MM.1S (cell line): ENCODE data around the gene TIMP2.

Source experiments
- DNase-seq: peaks from one replicate; pipeline ENCODE4 v3.0.0-alpha.2; 2015
- H2AFZ ChIP-seq: fragments of 300-600 bp; sonication (generic); 2 replicates; pipeline ENCODE4 v1.6.0; 2016; ENCODE audit warnings: antibody characterized with exemption, low read length
- H3F3A ChIP-seq: fragments of 300-600 bp; sonication (generic); 2 replicates; pipeline ENCODE4 v1.6.1; 2016; ENCODE audit warnings: mild to moderate bottlenecking, antibody characterized with exemption, low read length, moderate library complexity, mixed read lengths; ENCODE audit not compliant: insufficient read depth
- H3K27ac ChIP-seq: fragments of 300-600 bp; sonication (generic); 2 replicates; pipeline ENCODE4 v1.5.1; 2016; ENCODE audit warnings: mild to moderate bottlenecking, low read length
- H3K27me3 ChIP-seq: fragments of 300-600 bp; sonication (generic); replicated peaks from 2 replicates; pipeline ENCODE4 v1.6.0; 2016; ENCODE audit warnings: low read length; ENCODE audit not compliant: insufficient read depth
- H3K36me3 ChIP-seq: fragments of 300-600 bp; sonication (generic); replicated peaks from 2 replicates; pipeline ENCODE4 v1.6.1; 2016; ENCODE audit warnings: mild to moderate bottlenecking, low read length, mixed read lengths; ENCODE audit not compliant: insufficient read depth
- H3K4me1 ChIP-seq: fragments of 300-600 bp; sonication (generic); 2 replicates; pipeline ENCODE4 v1.6.1; 2016; ENCODE audit warnings: low read length, mixed read lengths
- H3K4me2 ChIP-seq: fragments of 300-600 bp; sonication (generic); 2 replicates; pipeline ENCODE4 v1.6.0; 2016; ENCODE audit warnings: low read depth, low read length
- H3K4me3 ChIP-seq: fragments of 300-600 bp; sonication (generic); 2 replicates; pipeline ENCODE4 v1.5.1; 2016; ENCODE audit warnings: low read length, mixed read lengths
- H3K79me2 ChIP-seq: fragments of 300-600 bp; sonication (generic); 2 replicates; pipeline ENCODE4 v1.6.1; 2016; ENCODE audit warnings: mixed run types, low read length, mixed read lengths
- H3K9ac ChIP-seq: fragments of 300-600 bp; sonication (generic); 2 replicates; pipeline ENCODE4 v1.6.1; 2016; ENCODE audit warnings: low read length, mixed read lengths
- H3K9me2 ChIP-seq: fragments of 300-600 bp; sonication (generic); replicated peaks from 2 replicates; pipeline ENCODE4 v1.6.1; 2016; ENCODE audit warnings: mild to moderate bottlenecking, low read length, mixed read lengths; ENCODE audit not compliant: insufficient read depth
- H3K9me3 ChIP-seq: fragments of 300-600 bp; sonication (generic); replicated peaks from 2 replicates; pipeline ENCODE4 v1.6.1; 2016; ENCODE audit warnings: mild to moderate bottlenecking, low read length, mixed read lengths; ENCODE audit not compliant: insufficient read depth
- H4K20me1 ChIP-seq: fragments of 300-600 bp; sonication (generic); 2 replicates; pipeline ENCODE4 v1.6.1; 2016; ENCODE audit warnings: mild to moderate bottlenecking, low read length, moderate library complexity, mixed read lengths; ENCODE audit not compliant: insufficient read depth
- EZH2 ChIP-seq: fragments of 300-600 bp; sonication (generic); optimal IDR thresholded peaks from 2 replicates; pipeline ENCODE3; 2017; ENCODE audit warnings: low read depth, mild to moderate bottlenecking, antibody characterized with exemption, low read length, mixed read lengths
- EZH2phosphoT487 ChIP-seq: fragments of 300-600 bp; sonication (generic); IDR thresholded peaks from 2 replicates; pipeline ENCODE4 v1.6.1; 2018; ENCODE audit warnings: antibody characterized with exemption, low read length
- TF ChIP-seq, protein P1 (sequence below): fragments of 300-600 bp; sonication (generic); IDR thresholded peaks from 2 replicates; pipeline ENCODE4 v1.5.1; 2016; ENCODE audit warnings: antibody characterized with exemption, low read length, mixed read lengths

The TIMP2 gene

DNA sequence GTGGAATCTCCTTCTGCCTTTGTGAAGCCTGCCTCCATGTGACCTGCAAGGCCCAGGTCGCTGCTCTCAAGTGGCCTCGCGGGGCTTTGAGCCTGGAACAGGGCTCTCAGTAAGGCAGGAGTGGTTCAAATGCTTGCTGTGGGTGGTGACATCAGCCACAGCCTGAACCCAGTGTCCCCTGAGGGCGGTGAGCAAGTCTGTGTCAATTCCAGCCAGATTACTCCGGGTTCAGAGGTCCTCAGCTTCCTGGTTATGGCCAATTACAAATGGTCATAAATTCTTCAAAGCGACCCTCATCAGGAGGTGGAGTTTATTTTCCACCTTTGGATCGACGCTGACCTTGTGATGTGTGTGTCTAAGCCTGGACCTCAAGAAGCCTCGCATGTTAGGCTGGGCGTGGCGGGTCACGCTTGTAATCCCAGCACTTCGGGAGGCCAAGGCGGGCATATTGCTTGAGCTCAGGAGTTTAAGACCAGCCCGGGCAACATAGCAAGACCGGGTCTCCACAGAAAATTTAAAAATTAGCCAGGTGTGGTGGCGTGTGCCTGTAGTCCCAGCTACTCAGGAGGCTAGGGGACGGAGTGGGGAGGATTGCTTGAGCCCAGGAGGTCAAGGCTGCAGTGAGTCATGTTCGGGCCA, 37.3 kb upstream of the TIMP2 start:
- TF ChIP-seq EZH2phosphoT487 = no peak
- no peak for TF ChIP-seq EZH2
- TF ChIP-seq, protein P1, sequence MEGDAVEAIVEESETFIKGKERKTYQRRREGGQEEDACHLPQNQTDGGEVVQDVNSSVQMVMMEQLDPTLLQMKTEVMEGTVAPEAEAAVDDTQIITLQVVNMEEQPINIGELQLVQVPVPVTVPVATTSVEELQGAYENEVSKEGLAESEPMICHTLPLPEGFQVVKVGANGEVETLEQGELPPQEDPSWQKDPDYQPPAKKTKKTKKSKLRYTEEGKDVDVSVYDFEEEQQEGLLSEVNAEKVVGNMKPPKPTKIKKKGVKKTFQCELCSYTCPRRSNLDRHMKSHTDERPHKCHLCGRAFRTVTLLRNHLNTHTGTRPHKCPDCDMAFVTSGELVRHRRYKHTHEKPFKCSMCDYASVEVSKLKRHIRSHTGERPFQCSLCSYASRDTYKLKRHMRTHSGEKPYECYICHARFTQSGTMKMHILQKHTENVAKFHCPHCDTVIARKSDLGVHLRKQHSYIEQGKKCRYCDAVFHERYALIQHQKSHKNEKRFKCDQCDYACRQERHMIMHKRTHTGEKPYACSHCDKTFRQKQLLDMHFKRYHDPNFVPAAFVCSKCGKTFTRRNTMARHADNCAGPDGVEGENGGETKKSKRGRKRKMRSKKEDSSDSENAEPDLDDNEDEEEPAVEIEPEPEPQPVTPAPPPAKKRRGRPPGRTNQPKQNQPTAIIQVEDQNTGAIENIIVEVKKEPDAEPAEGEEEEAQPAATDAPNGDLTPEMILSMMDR = no peak
- no peak overlapping the region for H3K4me2 ChIP-seq
- no peaks in the 10 kb centered on the region for H4K20me1 ChIP-seq
- H3K36me3 ChIP-seq = no peaks in the 10 kb centered on the region
- DNase-seq = no peak
- peaks cover 15% of the 10 kb centered on the region for H3K4me1 ChIP-seq
- H3K9ac ChIP-seq = no peak overlapping the region
- no peak overlapping the region for H2AFZ ChIP-seq
- no peak overlapping the region for H3K27ac ChIP-seq
- H3K27me3 ChIP-seq = no peaks in the 10 kb centered on the region
- no peaks in the 10 kb centered on the region for H3K9me2 ChIP-seq
- H3K79me2 ChIP-seq = no peaks in the 10 kb centered on the region
- no peak overlapping the region for H3K4me3 ChIP-seq
- no peaks in the 10 kb centered on the region for H3K9me3 ChIP-seq
- no peaks in the 10 kb centered on the region for H3F3A ChIP-seq

- no peak overlapping the region for H3K4me2 ChIP-seq
- no peaks in the 10 kb centered on the region for H3K9me2 ChIP-seq
- H2AFZ ChIP-seq = no peak overlapping the region
- H3K4me3 ChIP-seq = no peak overlapping the region
- no peak overlapping the region for H3K9ac ChIP-seq
- no peaks in the 10 kb centered on the region for H3K9me3 ChIP-seq
- peaks cover 15% of the 10 kb centered on the region for H3K4me1 ChIP-seq
- peaks cover 8% of the 10 kb centered on the region; the same call in 1 of the 2 replicates for H3K27me3 ChIP-seq
- H4K20me1 ChIP-seq = no peaks in the 10 kb centered on the region
- H3K27ac ChIP-seq = no peak overlapping the region
- no peaks in the 10 kb centered on the region for H3K36me3 ChIP-seq
- H3F3A ChIP-seq = no peaks in the 10 kb centered on the region
- H3K79me2 ChIP-seq = no peaks in the 10 kb centered on the region
- DNase-seq = no peak
- TF ChIP-seq EZH2 = no peak
- TF ChIP-seq, protein P1 = no peak
- TF ChIP-seq EZH2phosphoT487 = no peak
Observed at GRCh38 chr17:78961571-78961970, 36.4 kb upstream of the TIMP2 start.

- Histone ChIP-seq H3F3A (no peaks in the 10 kb centered on the region), H3K4me1 (peaks cover 15% of the 10 kb centered on the region), H3K4me3 (no peak overlapping the region), H4K20me1 (no peaks in the 10 kb centered on the region), H3K36me3 (no peaks in the 10 kb centered on the region), H3K9me3 (no peaks in the 10 kb centered on the region), H3K79me2 (no peaks in the 10 kb centered on the region), H3K9ac (no peak overlapping the region), H3K9me2 (no peaks in the 10 kb centered on the region), H3K27me3 (peaks cover 14% of the 10 kb centered on the region; the same call in 1 of the 2 replicates), H3K4me2 (no peak overlapping the region), H2AFZ (no peak overlapping the region), H3K27ac (no peak overlapping the region)
- TF ChIP-seq EZH2 = no peak
- DNase-seq = no peak
Observed at GRCh38 chr17:78960928-78961327, 35.7 kb upstream of the TIMP2 start.

- Histone ChIP-seq H3K27ac (no peak overlapping the region), H3K4me2 (no peak overlapping the region), H4K20me1 (no peaks in the 10 kb centered on the region), H3K9me2 (no peaks in the 10 kb centered on the region), H2AFZ (no peak overlapping the region), H3K9ac (no peak overlapping the region), H3K4me1 (peaks cover 3% of the 10 kb centered on the region; the same call in 1 of the 2 replicates), H3K36me3 (no peaks in the 10 kb centered on the region), H3K4me3 (no peak overlapping the region), H3K9me3 (no peaks in the 10 kb centered on the region), H3K79me2 (no peaks in the 10 kb centered on the region), H3F3A (no peaks in the 10 kb centered on the region), H3K27me3 (peaks cover 23% of the 10 kb centered on the region)
- DNase-seq = no peak
- TF ChIP-seq, protein P1 = no peak
- TF ChIP-seq EZH2phosphoT487 = no peak
Observed at GRCh38 chr17:78959803-78960202, 34.6 kb upstream of the TIMP2 start.
